Measurements from ENCODE around the gene PDYN.

- TF ChIP-seq, protein P1, sequence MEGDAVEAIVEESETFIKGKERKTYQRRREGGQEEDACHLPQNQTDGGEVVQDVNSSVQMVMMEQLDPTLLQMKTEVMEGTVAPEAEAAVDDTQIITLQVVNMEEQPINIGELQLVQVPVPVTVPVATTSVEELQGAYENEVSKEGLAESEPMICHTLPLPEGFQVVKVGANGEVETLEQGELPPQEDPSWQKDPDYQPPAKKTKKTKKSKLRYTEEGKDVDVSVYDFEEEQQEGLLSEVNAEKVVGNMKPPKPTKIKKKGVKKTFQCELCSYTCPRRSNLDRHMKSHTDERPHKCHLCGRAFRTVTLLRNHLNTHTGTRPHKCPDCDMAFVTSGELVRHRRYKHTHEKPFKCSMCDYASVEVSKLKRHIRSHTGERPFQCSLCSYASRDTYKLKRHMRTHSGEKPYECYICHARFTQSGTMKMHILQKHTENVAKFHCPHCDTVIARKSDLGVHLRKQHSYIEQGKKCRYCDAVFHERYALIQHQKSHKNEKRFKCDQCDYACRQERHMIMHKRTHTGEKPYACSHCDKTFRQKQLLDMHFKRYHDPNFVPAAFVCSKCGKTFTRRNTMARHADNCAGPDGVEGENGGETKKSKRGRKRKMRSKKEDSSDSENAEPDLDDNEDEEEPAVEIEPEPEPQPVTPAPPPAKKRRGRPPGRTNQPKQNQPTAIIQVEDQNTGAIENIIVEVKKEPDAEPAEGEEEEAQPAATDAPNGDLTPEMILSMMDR (IDR thresholded peaks at IDR 0.05 in 8 of 11, conservative IDR thresholded peaks at IDR 0.05 in 3 of 11), result no peak
- TF ChIP-seq POLR2A (IDR thresholded peaks at IDR 0.05) (no peak), POLR2AphosphoS5 (IDR thresholded peaks at IDR 0.05) (no peak)
These were observed 21.8 kb downstream of the PDYN start for GRCh38 chr20:1971893-1972586.

All from spleen (tissue), 7 donors.